Activated naive CD8-positive, alpha-beta T cell treated with anti-CD3 and anti-CD28 coated beads for 36 hours (primary cell): ENCODE data around the gene PRKN. TPM values are rescaled to one million over a fixed set of nuclear protein-coding genes. Genes with fewer than 3 reads are reported as not detected.

Experiments used
- DNase-seq: peaks from one replicate; pipeline ENCODE4 v3.0.0; 2021
- H3K27ac Mint-ChIP-seq: one replicate; pipeline ENCODE4 v1.8.0; 2022; ENCODE audit warnings: mild to moderate bottlenecking, moderate library complexity, mixed read lengths
- H3K27me3 Mint-ChIP-seq: one replicate; pipeline ENCODE4 v1.8.0; 2022; ENCODE audit warnings: mild to moderate bottlenecking, mixed read lengths
- H3K36me3 Mint-ChIP-seq: one replicate; pipeline ENCODE4 v1.8.0; 2021; ENCODE audit warnings: mild to moderate bottlenecking, mixed read lengths
- H3K4me1 Mint-ChIP-seq: one replicate; pipeline ENCODE4 v1.8.0; 2021; ENCODE audit warnings: mixed read lengths
- H3K4me3 Mint-ChIP-seq: one replicate; pipeline ENCODE4 v1.8.0; 2022; ENCODE audit warnings: mild to moderate bottlenecking, moderate library complexity, mixed read lengths
- H3K9me3 Mint-ChIP-seq: one replicate; pipeline ENCODE4 v1.8.0; 2022; ENCODE audit warnings: mixed read lengths
- total RNA-seq, 2 experiments: library from RNA; stranded (reverse); gene quantifications; one replicate each; pipeline ENCODE4 v1.2.3, GENCODE V29; 2021

PRKN gene
- total RNA-seq, 2 experiments from 2014 or later: 0.26 to 0.52 TPM

GRCh38 chr6:162722226-162722625 is 5.3 kb downstream of the PRKN start:
- H3K27ac Mint-ChIP-seq: no peak overlapping the region
- peaks cover 12% of the 10 kb centered on the region for H3K4me1 Mint-ChIP-seq
- DNase-seq: no peak
- H3K27me3 Mint-ChIP-seq: peaks cover 3% of the 10 kb centered on the region
- peaks cover 3% of the 10 kb centered on the region for H3K36me3 Mint-ChIP-seq
- H3K4me3 Mint-ChIP-seq: no peak overlapping the region
- H3K9me3 Mint-ChIP-seq: no peaks in the 10 kb centered on the region

DNA sequence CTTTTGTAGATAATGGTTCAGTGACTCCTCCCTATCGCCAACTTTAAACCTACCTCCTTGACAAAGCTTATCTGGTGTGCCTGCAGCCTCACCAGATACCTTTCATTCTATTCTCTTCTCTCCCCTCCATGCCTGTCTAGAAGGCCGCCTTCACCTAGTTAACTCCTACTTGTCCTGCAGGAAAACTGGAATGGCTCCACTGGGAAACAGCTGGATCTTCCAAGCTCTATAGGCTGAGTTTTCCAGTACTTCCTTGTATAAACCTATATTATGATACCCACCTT is 6.2 kb downstream of the PRKN start:
- Mint-ChIP-seq H3K36me3 (peaks cover 5% of the 10 kb centered on the region), H3K9me3 (peaks cover 2% of the 10 kb centered on the region), H3K4me3 (no peak overlapping the region), H3K27me3 (no peaks in the 10 kb centered on the region), H3K4me1 (peaks cover 7% of the 10 kb centered on the region), H3K27ac (no peak overlapping the region)
- DNase-seq: no peak

DNA sequence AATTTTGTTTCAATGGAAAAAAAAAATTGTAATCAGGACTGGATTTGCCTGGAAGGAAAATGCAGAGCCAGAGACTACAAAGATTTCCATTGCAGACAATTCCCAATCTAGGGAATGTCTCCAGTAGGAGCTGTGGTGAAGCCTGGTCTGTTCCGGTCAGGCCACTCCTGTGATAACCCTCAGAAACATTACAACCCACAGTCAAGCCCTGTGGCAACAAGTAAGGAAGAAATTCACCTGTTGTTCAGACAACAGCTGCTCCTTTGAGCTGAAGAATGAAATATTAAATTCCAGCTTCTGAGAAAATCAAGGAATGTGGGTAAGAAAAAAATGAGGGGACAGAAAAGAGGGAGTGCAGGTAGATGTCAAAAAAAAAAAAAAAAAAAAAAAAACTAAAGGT is 8.0 kb downstream of the PRKN start:
- Mint-ChIP-seq H3K4me3 (no peak overlapping the region), H3K27me3 (no peaks in the 10 kb centered on the region), H3K27ac (no peak overlapping the region), H3K9me3 (peaks cover 2% of the 10 kb centered on the region), H3K36me3 (peaks cover 5% of the 10 kb centered on the region), H3K4me1 (peaks cover 3% of the 10 kb centered on the region)
- DNase-seq: no peak

GRCh38 chr6:162715601-162716000 is 12.0 kb downstream of the PRKN start:
- Mint-ChIP-seq H3K9me3 (peaks cover 2% of the 10 kb centered on the region), H3K27me3 (no peaks in the 10 kb centered on the region), H3K36me3 (peaks cover 5% of the 10 kb centered on the region), H3K4me3 (no peak overlapping the region), H3K27ac (no peak overlapping the region), H3K4me1 (no peaks in the 10 kb centered on the region)
- no peak for DNase-seq

- Mint-ChIP-seq H3K27ac (no peak overlapping the region), H3K4me3 (no peak overlapping the region), H3K36me3 (peaks cover 9% of the 10 kb centered on the region), H3K4me1 (no peaks in the 10 kb centered on the region), H3K9me3 (peaks cover 2% of the 10 kb centered on the region), H3K27me3 (no peaks in the 10 kb centered on the region)
- DNase-seq: no peak
These were observed 13.4 kb downstream of the PRKN start for GRCh38 chr6:162713974-162714780.

GRCh38 chr6:162712694-162713093 is 14.9 kb downstream of the PRKN start:
- H3K36me3 Mint-ChIP-seq: peaks cover 7% of the 10 kb centered on the region
- peaks cover 2% of the 10 kb centered on the region for H3K9me3 Mint-ChIP-seq
- no peak overlapping the region for H3K4me3 Mint-ChIP-seq
- no peaks in the 10 kb centered on the region for H3K27me3 Mint-ChIP-seq
- H3K27ac Mint-ChIP-seq: no peak overlapping the region
- no peak for DNase-seq
- H3K4me1 Mint-ChIP-seq: no peaks in the 10 kb centered on the region

- Mint-ChIP-seq H3K27me3 (no peaks in the 10 kb centered on the region), H3K4me3 (no peak overlapping the region), H3K27ac (no peak overlapping the region), H3K4me1 (no peaks in the 10 kb centered on the region), H3K36me3 (peaks cover 5% of the 10 kb centered on the region), H3K9me3 (no peaks in the 10 kb centered on the region)
- no peak for DNase-seq
These were observed 16.2 kb downstream of the PRKN start for GRCh38 chr6:162711376-162711775.

GRCh38 chr6:162710936-162711335 is 16.6 kb downstream of the PRKN start:
- Mint-ChIP-seq H3K4me3 (no peak overlapping the region), H3K36me3 (peaks cover 5% of the 10 kb centered on the region), H3K27me3 (no peaks in the 10 kb centered on the region), H3K4me1 (peaks cover 3% of the 10 kb centered on the region), H3K27ac (no peak overlapping the region), H3K9me3 (no peaks in the 10 kb centered on the region)
- no peak for DNase-seq

DNA sequence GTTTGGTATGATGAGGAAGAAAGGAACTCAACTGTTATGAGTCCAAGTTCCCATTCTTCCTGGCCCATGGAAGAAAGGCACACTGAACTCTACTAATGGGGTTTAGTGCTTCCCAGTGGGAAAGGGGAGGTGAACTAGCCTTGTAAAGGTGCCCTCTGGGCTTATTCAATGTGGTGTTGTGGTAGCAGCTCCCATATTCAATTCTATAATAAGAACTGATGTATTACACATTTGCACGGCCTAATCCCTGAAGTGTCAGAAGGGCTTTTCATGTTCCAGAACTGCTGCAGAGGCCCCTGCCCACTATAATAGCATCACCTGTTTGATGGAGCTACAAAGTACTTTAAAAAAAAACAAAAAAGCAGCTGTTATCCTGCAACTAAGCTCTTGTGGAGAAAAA is 17.1 kb downstream of the PRKN start:
- Mint-ChIP-seq H3K27me3 (no peaks in the 10 kb centered on the region), H3K9me3 (no peaks in the 10 kb centered on the region), H3K36me3 (peaks cover 5% of the 10 kb centered on the region), H3K27ac (no peak overlapping the region), H3K4me1 (peaks cover 3% of the 10 kb centered on the region), H3K4me3 (no peak overlapping the region)
- no peak for DNase-seq

DNA sequence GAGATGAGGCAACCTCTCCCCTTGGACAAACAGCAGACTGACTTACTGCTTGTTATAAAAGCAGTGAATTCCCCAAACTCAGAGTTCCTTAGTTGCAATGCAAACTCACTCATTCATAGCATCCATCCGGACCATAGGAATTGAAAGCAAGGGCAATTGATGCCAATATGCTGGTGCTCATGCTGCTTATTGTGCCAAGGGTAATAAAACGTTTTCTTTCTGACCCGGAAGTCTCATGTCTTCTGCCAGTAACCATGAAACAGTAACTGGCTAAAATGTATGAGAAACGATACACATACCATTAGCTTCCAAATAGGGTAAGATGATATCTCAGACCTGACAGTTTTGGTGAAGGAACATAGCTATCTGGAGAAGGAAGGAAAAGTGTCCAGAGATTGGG is 18.1 kb downstream of the PRKN start:
- H3K9me3 Mint-ChIP-seq: no peaks in the 10 kb centered on the region
- DNase-seq: no peak
- no peak overlapping the region for H3K27ac Mint-ChIP-seq
- peaks cover 3% of the 10 kb centered on the region for H3K4me1 Mint-ChIP-seq
- peaks cover 5% of the 10 kb centered on the region for H3K36me3 Mint-ChIP-seq
- no peak overlapping the region for H3K4me3 Mint-ChIP-seq
- no peaks in the 10 kb centered on the region for H3K27me3 Mint-ChIP-seq

- no peak overlapping the region for H3K27ac Mint-ChIP-seq
- H3K4me3 Mint-ChIP-seq: no peak overlapping the region
- H3K36me3 Mint-ChIP-seq: peaks cover 5% of the 10 kb centered on the region
- peaks cover 3% of the 10 kb centered on the region for H3K4me1 Mint-ChIP-seq
- DNase-seq: no peak
- no peaks in the 10 kb centered on the region for H3K9me3 Mint-ChIP-seq
- no peaks in the 10 kb centered on the region for H3K27me3 Mint-ChIP-seq
These were observed 18.6 kb downstream of the PRKN start for GRCh38 chr6:162708971-162709370.

- no peak for DNase-seq
- H3K27ac Mint-ChIP-seq: no peak overlapping the region
- no peaks in the 10 kb centered on the region for H3K9me3 Mint-ChIP-seq
- peaks cover 3% of the 10 kb centered on the region for H3K4me1 Mint-ChIP-seq
- H3K36me3 Mint-ChIP-seq: peaks cover 5% of the 10 kb centered on the region
- no peaks in the 10 kb centered on the region for H3K27me3 Mint-ChIP-seq
- no peak overlapping the region for H3K4me3 Mint-ChIP-seq
These were observed 21.3 kb downstream of the PRKN start for GRCh38 chr6:162706232-162706631.

- Mint-ChIP-seq H3K27me3 (no peaks in the 10 kb centered on the region), H3K9me3 (no peaks in the 10 kb centered on the region), H3K4me3 (no peak overlapping the region), H3K36me3 (peaks cover 5% of the 10 kb centered on the region), H3K27ac (no peak overlapping the region), H3K4me1 (peaks cover 3% of the 10 kb centered on the region)
- no peak for DNase-seq
These were observed 21.8 kb downstream of the PRKN start for GRCh38 chr6:162705736-162706135.

DNA sequence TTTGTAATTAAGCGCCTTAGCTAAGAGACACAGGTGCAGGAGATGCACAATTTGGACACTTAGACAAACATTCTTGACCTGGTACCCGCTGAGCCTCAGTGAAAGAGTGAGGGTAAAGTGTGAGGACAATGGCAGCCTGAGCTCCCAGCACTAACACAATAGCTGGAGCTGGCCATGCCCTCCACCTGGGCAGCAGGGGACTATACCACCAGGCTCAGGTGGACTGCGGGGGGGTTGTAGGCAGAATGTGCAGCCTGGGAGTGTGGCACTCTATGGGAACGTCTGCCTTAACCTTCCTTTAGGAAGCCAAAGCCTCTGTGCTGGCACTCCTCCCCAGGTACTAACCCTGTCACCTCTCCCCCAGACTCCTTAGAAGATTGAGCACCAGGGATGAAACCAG is 23.6 kb downstream of the PRKN start:
- Mint-ChIP-seq H3K4me3 (no peak overlapping the region), H3K27ac (no peak overlapping the region), H3K4me1 (peaks cover 3% of the 10 kb centered on the region), H3K27me3 (no peaks in the 10 kb centered on the region), H3K36me3 (no peaks in the 10 kb centered on the region), H3K9me3 (no peaks in the 10 kb centered on the region)
- DNase-seq: no peak

GRCh38 chr6:162702446-162702845 is 25.1 kb downstream of the PRKN start:
- Mint-ChIP-seq H3K27ac (no peak overlapping the region), H3K4me1 (peaks cover 3% of the 10 kb centered on the region), H3K27me3 (no peaks in the 10 kb centered on the region), H3K9me3 (no peaks in the 10 kb centered on the region), H3K4me3 (no peak overlapping the region), H3K36me3 (no peaks in the 10 kb centered on the region)
- DNase-seq: no peak

DNA sequence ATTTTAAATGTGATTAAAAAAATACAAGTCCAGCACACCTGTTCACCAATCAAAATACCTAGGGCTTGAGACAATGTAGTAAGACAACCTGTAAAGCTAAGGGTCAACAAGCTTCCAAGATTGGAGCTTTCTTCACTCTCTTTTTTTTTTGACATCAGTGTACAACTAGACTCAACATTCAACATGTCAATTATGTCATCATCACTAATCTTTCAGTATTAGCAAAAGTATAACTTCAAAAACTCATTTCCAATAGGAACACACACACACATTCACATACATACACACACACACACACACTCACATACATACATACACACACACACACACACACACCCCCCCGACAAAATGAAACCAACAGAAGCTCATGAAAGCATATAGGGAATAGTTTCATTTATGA is 26.0 kb downstream of the PRKN start:
- Mint-ChIP-seq H3K4me3 (no peak overlapping the region), H3K4me1 (peaks cover 3% of the 10 kb centered on the region), H3K27ac (no peak overlapping the region), H3K9me3 (no peaks in the 10 kb centered on the region), H3K27me3 (no peaks in the 10 kb centered on the region), H3K36me3 (no peaks in the 10 kb centered on the region)
- DNase-seq: no peak
